Thymus (tissue), 11 donors: Measurements from ENCODE around the gene ARL8B. TPM values are rescaled to one million over a fixed set of nuclear protein-coding genes. Genes with fewer than 3 reads are reported as not detected.
A peak's percentile ranks its signal among the peaks of the same experiment; 100 is the strongest.
"Not testable (repeated sequence)": the region's sequence is repeated elsewhere in the genome, so short reads cannot be mapped to it uniquely, and the experiment has no call there.

ENCODE experiments used
- DNase-seq, 9 donors: peaks; one replicate each; pipeline ENCODE4 v3.0.0-alpha.2; 2013; ENCODE audit warnings: low spot score in 9 of 9, low read depth in 6 of 9, missing footprints in 1 of 9
- H3K27ac ChIP-seq, 2 donors: one replicate each; pipeline ENCODE4 v1.5.1; 2013; ENCODE audit warnings: control low read depth in 1 of 2, low read depth in 1 of 2, low read length in 1 of 2, mild to moderate bottlenecking in 1 of 2, moderate library complexity in 1 of 2
- H3K27me3 ChIP-seq, 2 donors: one replicate each; pipeline ENCODE4 v1.5.1; 2013; ENCODE audit warnings: low read length in 1 of 2; ENCODE audit not compliant: control insufficient read depth in 2 of 2, insufficient read depth in 1 of 2
- H3K36me3 ChIP-seq, 2 donors: one replicate each; pipeline ENCODE4 v1.5.1; 2013; ENCODE audit warnings: low read length in 1 of 2, mild to moderate bottlenecking in 1 of 2, moderate library complexity in 1 of 2; ENCODE audit not compliant: control insufficient read depth in 2 of 2, insufficient read depth in 2 of 2
- H3K4me1 ChIP-seq, 2 donors: one replicate each; pipeline ENCODE4 v1.5.1; 2013; ENCODE audit warnings: low read length in 2 of 2; ENCODE audit not compliant: control insufficient read depth in 2 of 2, insufficient read depth in 2 of 2
- H3K4me3 ChIP-seq, 2 donors: one replicate each; pipeline ENCODE4 v1.5.1; 2013; ENCODE audit warnings: low read length in 2 of 2, control low read depth in 1 of 2, mild to moderate bottlenecking in 1 of 2
- H3K9me3 ChIP-seq, 2 donors: one replicate each; pipeline ENCODE4 v1.5.1; 2013; ENCODE audit warnings: low read length in 1 of 2, mild to moderate bottlenecking in 1 of 2; ENCODE audit not compliant: control insufficient read depth in 2 of 2, insufficient read depth in 1 of 2
- WGBS: extraction: QIAGEN DNeasy Blood & Tissue Kit; methylation state at CpG from one replicate; pipeline ENCODE4 v1.1.7; 2013; 5-methylcytosine and 5-hydroxymethylcytosine counted together
- polyA plus RNA-seq: library from polyadenylated mRNA; stranded (reverse); fragments of 200-250 nt; gene quantifications from one replicate; pipeline ENCODE4 v1.2.3, GENCODE V29; 2013
- total RNA-seq: library from RNA; stranded (reverse); fragments of 120-200 nt; gene quantifications from one replicate; pipeline ENCODE4 v1.2.4, GENCODE V29; 2013
- donor health status: healthy.

Gene ARL8B
- total and polyA plus RNA-seq, 2 donors: 29.8 to 53.2 TPM

DNA sequence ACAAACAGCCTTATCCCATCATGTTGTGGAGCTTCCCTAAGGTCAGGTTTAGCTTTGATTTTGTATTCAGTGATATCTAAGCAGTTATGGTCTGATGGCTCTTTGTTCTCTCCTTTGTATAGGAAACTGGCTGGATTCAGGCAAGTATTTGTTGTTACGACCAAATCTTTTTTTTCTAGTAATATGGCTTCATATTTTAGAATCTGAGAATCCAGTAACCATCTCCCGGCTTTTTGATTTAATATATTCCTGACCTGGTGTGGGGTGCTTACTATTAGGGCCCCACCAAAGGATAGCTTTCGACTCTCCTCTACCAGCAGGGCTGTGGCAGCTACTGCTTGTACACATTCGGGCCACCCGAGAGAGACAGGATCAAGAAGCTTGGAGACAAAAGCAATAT lies 23.0 kb downstream of the ARL8B start:
- no peak overlapping the region for H3K27ac ChIP-seq
- no peak for DNase-seq
- H3K4me3 ChIP-seq: no peak overlapping the region
- H3K36me3 ChIP-seq: peaks cover 26 to 36% of the 10 kb centered on the region in 2 donors
- WGBS: 89% methylated on average over 5 of the region's 5 CpGs
- no peaks in the 10 kb centered on the region for H3K27me3 ChIP-seq
- peaks cover 0 to 3% of the 10 kb centered on the region in 2 donors for H3K4me1 ChIP-seq
- H3K9me3 ChIP-seq: peaks cover 1 to 24% of the 10 kb centered on the region in 2 donors

DNA sequence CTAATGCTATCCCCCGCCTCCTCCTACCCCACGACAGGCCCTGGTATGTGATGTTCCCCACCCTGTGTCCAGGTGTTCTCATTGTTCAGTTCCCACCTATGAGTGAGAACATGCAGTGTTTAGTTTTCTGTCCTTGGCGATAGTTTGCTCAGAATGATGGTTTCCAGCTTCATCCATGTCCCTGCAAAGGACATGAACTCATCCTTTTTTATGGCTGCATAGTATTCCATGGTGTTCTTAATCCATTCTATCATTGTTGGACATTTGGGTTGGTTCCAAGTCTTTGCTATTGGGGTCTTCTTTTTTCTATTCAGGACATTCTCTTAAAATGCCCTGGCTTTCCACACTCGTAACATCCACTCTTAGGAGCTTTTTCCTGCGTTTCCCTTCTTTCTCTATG lies 25.1 kb downstream of the ARL8B start:
- not testable (repeated sequence) for H3K27ac ChIP-seq, H3K27me3 ChIP-seq, H3K4me3 ChIP-seq, H3K4me1 ChIP-seq, DNase-seq
- Histone ChIP-seq H3K9me3 (peaks cover 1 to 27% of the 10 kb centered on the region in 2 donors), H3K36me3 (peaks cover 19 to 23% of the 10 kb centered on the region in 2 donors)
- WGBS: 97% methylated on average over 5 of the region's 5 CpGs

DNA sequence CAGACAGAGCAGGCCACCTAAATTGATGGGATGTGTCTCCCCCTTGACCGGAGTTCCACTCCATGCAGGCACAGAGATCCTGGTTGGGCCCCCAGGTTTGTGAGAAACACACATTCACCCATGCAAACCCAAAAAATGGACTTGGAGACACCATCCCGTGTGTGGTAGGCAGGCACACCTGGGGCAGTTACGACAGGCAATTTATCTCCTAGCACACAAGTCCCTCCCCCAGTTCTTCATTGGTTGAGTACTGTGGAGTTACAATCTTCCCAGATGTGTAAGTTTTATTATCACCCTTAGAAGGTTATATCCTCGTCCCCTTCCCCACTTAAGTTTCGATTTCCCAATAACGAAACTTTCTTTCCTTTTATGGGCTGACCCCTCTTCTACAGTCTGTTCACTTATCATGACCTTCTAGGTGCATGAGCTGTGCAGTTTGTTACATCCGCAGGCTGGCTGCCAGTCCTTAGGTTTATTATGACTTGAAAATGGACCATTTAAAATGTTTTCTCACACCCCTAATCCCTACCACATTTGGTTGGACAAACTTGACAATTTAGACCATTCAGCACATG lies 27.3 kb downstream of the ARL8B start:
- H3K27ac ChIP-seq: no peak overlapping the region
- no peak for DNase-seq
- H3K27me3 ChIP-seq: no peaks in the 10 kb centered on the region
- peaks cover 0 to 15% of the 10 kb centered on the region in 2 donors for H3K9me3 ChIP-seq
- no peaks in the 10 kb centered on the region for H3K4me1 ChIP-seq
- 97% methylated on average over 7 of the region's 7 CpGs for WGBS
- H3K4me3 ChIP-seq: no peak overlapping the region
- H3K36me3 ChIP-seq: peaks cover 9 to 17% of the 10 kb centered on the region in 2 donors

DNA sequence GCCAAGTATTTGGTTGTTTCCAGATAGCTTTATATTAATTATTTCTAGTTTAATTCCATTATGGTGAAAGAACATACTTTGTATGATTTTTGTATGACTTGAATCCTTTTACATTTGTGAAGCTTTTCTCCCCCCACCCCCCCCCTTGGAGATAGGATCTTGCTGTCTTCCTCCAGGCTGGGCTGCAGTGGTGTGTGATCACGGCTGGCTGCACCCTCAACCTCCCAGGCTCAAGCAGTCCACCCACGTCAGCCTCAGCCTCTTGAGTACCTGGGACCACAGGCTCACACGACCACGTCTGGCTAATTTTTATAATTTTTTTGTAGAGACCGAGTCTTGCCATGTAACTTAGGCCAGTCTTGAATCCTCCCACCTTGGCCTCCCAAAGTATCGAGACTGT lies 29.5 kb downstream of the ARL8B start:
- H3K4me3 ChIP-seq: no peak overlapping the region
- no peaks in the 10 kb centered on the region for H3K4me1 ChIP-seq
- peaks cover 5 to 11% of the 10 kb centered on the region in 2 donors for H3K36me3 ChIP-seq
- H3K9me3 ChIP-seq: peaks cover 0 to 11% of the 10 kb centered on the region in 2 donors
- no peaks in the 10 kb centered on the region for H3K27me3 ChIP-seq
- DNase-seq: no peak
- 95% methylated on average over 6 of the region's 6 CpGs for WGBS
- no peak overlapping the region for H3K27ac ChIP-seq

DNA sequence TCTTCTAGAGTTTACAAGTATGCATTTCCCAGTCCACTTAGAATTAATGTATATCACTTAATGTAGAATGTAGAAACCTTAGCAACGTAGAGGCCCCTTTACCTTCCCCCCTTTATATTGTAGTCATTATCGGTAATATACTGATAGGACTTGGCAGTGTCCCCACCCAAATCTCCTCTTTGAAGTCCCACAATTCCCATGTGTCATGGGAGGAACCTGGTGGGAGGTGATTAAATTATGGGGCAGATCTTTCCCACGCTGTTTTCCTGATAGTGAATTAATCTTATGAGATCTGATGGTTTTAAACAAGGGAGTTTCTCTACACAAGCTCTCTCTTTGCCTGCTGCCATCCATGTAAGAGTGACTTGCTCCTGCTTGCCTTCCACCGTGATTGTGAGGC lies 31.0 kb downstream of the ARL8B start:
- no peak overlapping the region for H3K4me3 ChIP-seq
- peaks cover 0 to 8% of the 10 kb centered on the region in 2 donors for H3K4me1 ChIP-seq
- 97% methylated on average over 4 of the region's 4 CpGs for WGBS
- peaks cover 5 to 14% of the 10 kb centered on the region in 2 donors for H3K36me3 ChIP-seq
- no peak overlapping the region for H3K27ac ChIP-seq
- no peak for DNase-seq
- H3K9me3 ChIP-seq: peaks cover 0 to 11% of the 10 kb centered on the region in 2 donors
- no peaks in the 10 kb centered on the region for H3K27me3 ChIP-seq

DNA sequence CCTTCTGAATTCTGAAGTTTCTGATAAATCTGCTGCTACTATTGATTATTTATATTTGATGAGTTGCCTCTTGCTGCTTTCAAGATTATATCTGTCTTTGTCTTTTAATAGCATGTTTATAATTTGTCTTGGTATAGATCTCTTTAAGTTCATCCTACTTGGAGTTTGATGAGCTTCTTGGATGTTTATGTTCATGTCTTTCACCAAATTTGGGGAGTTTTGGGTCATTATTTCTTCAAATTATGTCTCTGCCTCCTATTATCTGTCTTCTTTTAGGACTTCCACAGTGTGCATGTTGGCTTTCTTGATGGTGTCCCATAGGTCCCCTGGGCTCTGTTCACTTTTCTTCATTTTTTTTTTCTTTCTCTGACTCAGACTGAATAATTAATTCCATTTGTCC lies 33.1 kb downstream of the ARL8B start:
- peaks cover 0 to 8% of the 10 kb centered on the region in 2 donors for H3K4me1 ChIP-seq
- no peak overlapping the region for H3K27ac ChIP-seq
- no peaks in the 10 kb centered on the region for H3K27me3 ChIP-seq
- peaks cover 0 to 7% of the 10 kb centered on the region in 2 donors for H3K9me3 ChIP-seq
- H3K36me3 ChIP-seq: peaks cover 5 to 6% of the 10 kb centered on the region in 2 donors
- DNase-seq: no peak
- H3K4me3 ChIP-seq: no peak overlapping the region

DNA sequence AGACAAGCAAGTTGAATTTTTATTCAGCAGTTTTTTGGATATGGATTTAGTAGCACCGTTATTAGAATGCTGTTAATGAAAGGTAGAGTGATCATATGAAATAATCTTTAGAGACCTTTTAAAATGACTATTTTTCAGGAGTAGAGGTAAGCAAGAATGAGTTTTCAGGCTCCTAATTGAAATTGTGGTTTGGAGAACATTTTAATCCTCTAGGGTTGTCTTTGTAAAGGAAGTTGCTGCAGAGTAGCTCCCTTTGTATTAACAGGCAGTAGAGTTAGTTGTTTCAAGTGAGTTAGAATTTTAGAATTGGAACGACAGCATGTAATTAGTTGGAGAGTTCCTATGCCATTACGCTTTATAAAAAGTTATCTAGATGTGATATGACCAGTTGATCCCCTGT lies 38.2 kb downstream of the ARL8B start:
- peak overlapping the region in 1 of 2 donors; percentile 80 for H3K27ac ChIP-seq
- 77% methylated on average over 3 of the region's 3 CpGs for WGBS
- H3K4me1 ChIP-seq: peaks cover 16 to 25% of the 10 kb centered on the region in 2 donors
- peaks cover 0 to 3% of the 10 kb centered on the region in 2 donors for H3K36me3 ChIP-seq
- no peaks in the 10 kb centered on the region for H3K27me3 ChIP-seq
- DNase-seq: no peak
- no peaks in the 10 kb centered on the region for H3K9me3 ChIP-seq
- no peak overlapping the region for H3K4me3 ChIP-seq

DNA sequence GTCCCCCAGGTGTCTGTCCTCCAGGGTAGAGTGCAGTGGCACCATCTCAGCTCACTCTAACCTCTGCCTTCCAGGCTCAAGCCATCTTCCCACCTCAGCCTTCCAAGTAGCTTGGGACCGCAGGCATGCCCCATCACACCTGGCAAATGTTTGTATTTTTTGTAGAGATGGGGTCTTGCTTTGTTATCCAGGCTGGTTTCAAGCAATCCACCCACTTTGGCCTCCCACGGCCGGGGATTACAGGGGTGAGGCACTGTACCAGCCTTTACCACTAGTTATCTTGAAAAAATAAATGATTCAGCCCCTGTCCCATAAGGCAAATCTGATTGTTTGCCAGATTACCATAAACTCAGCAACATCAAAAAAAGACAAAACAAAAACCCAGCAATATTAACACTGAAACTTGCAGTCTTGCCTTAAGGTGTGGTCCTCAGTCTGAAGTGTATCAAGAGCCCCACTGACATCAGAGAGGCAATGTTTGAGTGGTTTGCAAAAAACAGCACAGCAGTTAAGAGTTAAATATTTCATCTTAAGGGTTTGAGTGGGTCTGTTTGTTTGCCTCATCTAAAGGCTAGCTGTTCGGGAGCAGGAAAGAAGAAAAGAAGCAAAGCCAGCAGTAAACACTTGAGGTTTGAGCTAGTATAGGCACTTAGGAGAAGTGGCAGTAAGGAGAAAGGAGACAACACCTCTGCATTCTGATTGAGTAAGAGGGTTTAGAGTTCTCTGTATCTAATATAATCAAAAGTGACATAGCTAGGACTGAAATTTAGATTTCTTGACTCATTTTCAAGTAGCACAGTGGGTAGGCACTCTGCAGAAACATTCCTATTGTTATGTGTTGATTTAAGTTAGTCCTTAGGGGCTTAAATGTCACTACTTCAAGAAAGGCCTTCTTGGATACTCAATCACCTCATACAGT lies 39.1 kb downstream of the ARL8B start:
- H3K27me3 ChIP-seq: no peaks in the 10 kb centered on the region
- peak overlapping the region in 1 of 2 donors; percentile 3 for H3K4me3 ChIP-seq
- DNase-seq: no peak
- H3K4me1 ChIP-seq: peaks cover 16 to 25% of the 10 kb centered on the region in 2 donors
- H3K27ac ChIP-seq: peak overlapping the region; percentile 0 to 80
- H3K9me3 ChIP-seq: no peaks in the 10 kb centered on the region
- peaks cover 0 to 3% of the 10 kb centered on the region in 2 donors for H3K36me3 ChIP-seq
- WGBS: 73% methylated on average over 4 of the region's 4 CpGs

DNA sequence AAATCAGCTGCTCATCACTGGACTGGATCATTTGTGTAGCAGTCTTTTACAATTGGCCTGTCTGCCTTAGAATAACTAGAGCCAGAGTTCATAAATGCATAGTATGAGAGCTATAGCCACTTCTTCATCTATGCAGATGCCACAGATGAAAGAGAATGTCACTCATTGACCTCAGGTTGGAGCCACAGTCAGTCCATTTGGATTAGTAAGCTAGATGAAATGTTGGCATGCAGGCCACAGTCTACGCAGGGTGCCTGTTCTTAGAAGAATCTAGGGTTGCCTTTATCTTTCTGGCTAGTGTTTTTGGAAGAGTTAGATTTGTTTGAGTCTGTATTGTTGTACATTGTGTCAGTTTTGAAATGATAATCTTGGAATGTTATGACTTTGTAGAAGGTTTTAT lies 40.0 kb downstream of the ARL8B start:
- Histone ChIP-seq H3K4me1 (peaks cover 16 to 24% of the 10 kb centered on the region in 2 donors), H3K36me3 (peaks cover 0 to 2% of the 10 kb centered on the region in 2 donors), H3K27me3 (no peaks in the 10 kb centered on the region), H3K27ac (peak overlapping the region in 1 of 2 donors; percentile 80), H3K4me3 (no peak overlapping the region), H3K9me3 (no peaks in the 10 kb centered on the region)
- WGBS: 89% methylated on average over 1 of the region's 1 CpG
- no peak for DNase-seq
